ENCODE data around the gene SIGLEC11.

SIGLEC11 gene

GRCh38 chr19:49968279-49968922 lies 7.4 kb upstream of the SIGLEC11 start:
- TF ChIP-seq CTCF (IDR thresholded peaks at IDR 0.05), result no peak

- TF ChIP-seq CTCF (IDR thresholded peaks at IDR 0.05), result no peak
These were observed 3.6 kb downstream of the SIGLEC11 start for GRCh38 chr19:49957262-49957915.

GRCh38 chr19:49956115-49956495 lies 4.9 kb downstream of the SIGLEC11 start:
- no peak for TF ChIP-seq CTCF (IDR thresholded peaks at IDR 0.05)

- TF ChIP-seq CTCF (IDR thresholded peaks at IDR 0.05), result no peak
These were observed 6.0 kb downstream of the SIGLEC11 start for GRCh38 chr19:49954933-49955332.

GRCh38 chr19:49954092-49954829 lies 6.7 kb downstream of the SIGLEC11 start:
- no peak for TF ChIP-seq CTCF (IDR thresholded peaks at IDR 0.05)

GRCh38 chr19:49953416-49953815 lies 7.6 kb downstream of the SIGLEC11 start:
- no peak for TF ChIP-seq CTCF (IDR thresholded peaks at IDR 0.05)

GRCh38 chr19:49952906-49953305 lies 8.1 kb downstream of the SIGLEC11 start:
- TF ChIP-seq CTCF (IDR thresholded peaks at IDR 0.05), result no peak
